ENCODE measurements around the gene SLC22A15.
A peak's percentile ranks its signal among the peaks of the same experiment; 100 is the strongest.

SLC22A15 gene

GRCh38 chr1:115980998-115981993 lies 5.0 kb downstream of the SLC22A15 start (continued):
- TF ChIP-seq ZBTB6 (tag by site-specific recombination; IDR thresholded peaks at IDR 0.05) (peak; percentile 44), TRIM28 (IDR thresholded peaks at IDR 0.05; ENCODE audit: borderline replicate concordance, low read length) (peak; percentile 65; the same call in 1 of the 2 replicates)

GRCh38 chr1:115982400-115982799 lies 6.1 kb downstream of the SLC22A15 start:
- peaks cover 0 to 3% of the 10 kb centered on the region in 2 experiments; a peak in 1 of 3 replicates for H3K36me3 ChIP-seq (ENCODE audit: control insufficient read depth in 2 of 2, insufficient read depth in 1 of 2, low read length in 2 of 2)
- TF ChIP-seq ZNF626 (tag by site-specific recombination; IDR thresholded peaks at IDR 0.05) (no peak), PRDM4 (tag by site-specific recombination; IDR thresholded peaks at IDR 0.05) (no peak), GLIS2 (tag by site-specific recombination; IDR thresholded peaks at IDR 0.05) (no peak), ZNF768 (tag by site-specific recombination; IDR thresholded peaks at IDR 0.05) (no peak), ZBTB1 (tag by site-specific recombination; IDR thresholded peaks at IDR 0.05) (no peak), ZNF354C (tag by site-specific recombination; IDR thresholded peaks at IDR 0.05; ENCODE audit: borderline replicate concordance, low read depth) (no peak)
- CTCF ChIA-PET = interaction anchor here (0.5 to 2.1 kb wide), 16 partner anchors 9 to 950 kb away, joined by 3 to 38 read pairs (median 4); no protein-coding TSS in a partner anchor
- H3K4me1 ChIP-seq (ENCODE audit: control insufficient read depth, insufficient read depth, low read length) = no peaks in the 10 kb centered on the region
- H3K27ac ChIP-seq (ENCODE audit: extremely low read depth, low read depth, low read length) = no peak overlapping the region
- POLR2A ChIA-PET = no interaction called here
- no peaks in the 10 kb centered on the region for H3K9me3 ChIP-seq (ENCODE audit: control insufficient read depth, insufficient read depth, low read depth, low read length)
- H3K4me3 ChIP-seq (ENCODE audit: low read depth, low read length) = no peak overlapping the region

- ChIA-PET POLR2A (no interaction called here), CTCF (interaction anchor here (0.6 to 1.7 kb wide), 12 partner anchors 10 to 1035 kb away, joined by 3 to 7 read pairs (median 4); no protein-coding TSS in a partner anchor)
- H3K9me3 ChIP-seq (ENCODE audit: control insufficient read depth, insufficient read depth, low read depth, low read length) = no peaks in the 10 kb centered on the region
- H3K4me3 ChIP-seq (ENCODE audit: low read depth, low read length) = no peak overlapping the region
- no peak overlapping the region for H3K27ac ChIP-seq (ENCODE audit: extremely low read depth, low read depth, low read length)
- TF ChIP-seq ZNF140 (tag by site-specific recombination; IDR thresholded peaks at IDR 0.05) (no peak), AEBP2 (tag by site-specific recombination; IDR thresholded peaks at IDR 0.05; ENCODE audit: borderline replicate concordance) (no peak), SP2 (tag by site-specific recombination; IDR thresholded peaks at IDR 0.05) (no peak)
- H3K4me1 ChIP-seq (ENCODE audit: control insufficient read depth, insufficient read depth, low read length) = no peaks in the 10 kb centered on the region
- peaks cover 0 to 3% of the 10 kb centered on the region in 2 experiments; a peak in 1 of 3 replicates for H3K36me3 ChIP-seq (ENCODE audit: control insufficient read depth in 2 of 2, insufficient read depth in 1 of 2, low read length in 2 of 2)
Observed at GRCh38 chr1:115983584-115983983, 7.3 kb downstream of the SLC22A15 start.

- Histone ChIP-seq H3K27ac (ENCODE audit: extremely low read depth, low read depth, low read length) (no peak overlapping the region), H3K4me3 (ENCODE audit: low read depth, low read length) (no peak overlapping the region), H3K36me3 (ENCODE audit: control insufficient read depth in 2 of 2, insufficient read depth in 1 of 2, low read length in 2 of 2) (peaks cover 0 to 7% of the 10 kb centered on the region in 2 experiments; a peak in 1 of 3 replicates), H3K9me3 (ENCODE audit: control insufficient read depth, insufficient read depth, low read depth, low read length) (no peaks in the 10 kb centered on the region), H3K4me1 (ENCODE audit: control insufficient read depth, insufficient read depth, low read length) (no peaks in the 10 kb centered on the region)
- ChIA-PET POLR2A (interaction anchor here (0.7 kb wide), 1 partner anchor 456 kb away, joined by 3 read pairs; no protein-coding TSS in a partner anchor), CTCF (interaction anchor here (0.7 to 1.8 kb wide), 4 partner anchors 11 to 476 kb away, joined by 3 to 10 read pairs (median 3); no protein-coding TSS in a partner anchor)
- TF ChIP-seq ZNF629 (tag by site-specific recombination; IDR thresholded peaks at IDR 0.05) (peak; percentile 35; the same call in 1 of the 2 replicates), MZF1 (tag by site-specific recombination; IDR thresholded peaks at IDR 0.05; ENCODE audit: borderline replicate concordance) (no peak), ZNF664 (tag by site-specific recombination; IDR thresholded peaks at IDR 0.05) (peak; percentile 17; the same call in 1 of the 2 replicates), ZNF302 (tag by site-specific recombination; IDR thresholded peaks at IDR 0.05; ENCODE audit: low read depth) (no peak), TCF7L2 (IDR thresholded peaks at IDR 0.05; ENCODE audit: borderline replicate concordance, low read depth, low read length) (no peak), PRDM6 (tag by site-specific recombination; IDR thresholded peaks at IDR 0.05) (peak; percentile 67), ZNF843 (tag by site-specific recombination; IDR thresholded peaks at IDR 0.05) (peak; percentile 51; the same call in 1 of the 2 replicates), ZNF18 (tag by site-specific recombination; IDR thresholded peaks at IDR 0.05) (no peak)
Observed at GRCh38 chr1:115987623-115988022, 11.3 kb downstream of the SLC22A15 start.
